H1 (cell line): ENCODE data around the gene ANKRD34B. TPM values are rescaled to one million over a fixed set of nuclear protein-coding genes. Genes with fewer than 3 reads are reported as not detected.

Experiments used
- CTCF ChIA-PET: fragments of 300-600 bp; sonication (Branson Sonifier 250); formaldehyde crosslinking; loops from one replicate; lab custom pipeline; 2021; ENCODE audit not compliant: partially characterized antibody; lab: Charles Lee
- POLR2A ChIA-PET: fragments of 300-600 bp; sonication (Branson Sonifier 250); formaldehyde crosslinking; loops from one replicate; lab custom pipeline; 2021; ENCODE audit warnings: inconsistent platforms; ENCODE audit not compliant: partially characterized antibody; lab: Charles Lee
- DNase-seq, 2 experiments: peaks; one replicate each; pipeline versions ENCODE4 v3.0.0 to v3.0.0-alpha.2; 2010 to 2022; ENCODE audit warnings: low spot score in 2 of 2, low read depth in 1 of 2, mixed read lengths in 1 of 2
- FAIRE-seq: peaks from 2 replicates; lab custom pipeline; 2011; peaks lifted over from hg19 to GRCh38; lab: Jason Lieb, UNC
- H2AFZ ChIP-seq: 2 replicates; pipeline ENCODE4 v1.8.1; 2012; ENCODE audit warnings: low read length, inconsistent platforms
- H2AK5ac ChIP-seq: 2 replicates; pipeline ENCODE4 v1.6.1; 2013; ENCODE audit warnings: low read depth, low read length
- H2BK120ac ChIP-seq: replicated peaks from 2 replicates; pipeline ENCODE3; 2013; ENCODE audit warnings: low read depth, low read length, inconsistent platforms
- H2BK12ac ChIP-seq: 2 replicates; pipeline ENCODE4 v1.6.1; 2013; ENCODE audit warnings: low read depth, low read length
- H2BK15ac ChIP-seq: 2 replicates; pipeline ENCODE4 v1.6.1; 2013; ENCODE audit warnings: low read length
- H2BK20ac ChIP-seq: 2 replicates; pipeline ENCODE4 v1.6.1; 2013; ENCODE audit warnings: low read length
- H2BK5ac ChIP-seq: 2 replicates; pipeline ENCODE4 v1.6.1; 2013; ENCODE audit warnings: low read depth, low read length
- H3K14ac ChIP-seq: 2 replicates; pipeline ENCODE4 v1.6.1; 2013; ENCODE audit warnings: inconsistent platforms; ENCODE audit not compliant: insufficient read length
- H3K18ac ChIP-seq: 2 replicates; pipeline ENCODE4 v1.6.1; 2013; ENCODE audit warnings: low read length; ENCODE audit errors: extremely low read depth
- H3K23ac ChIP-seq: 2 replicates; pipeline ENCODE4 v1.6.1; 2013; ENCODE audit warnings: inconsistent platforms; ENCODE audit not compliant: insufficient read length
- H3K23me2 ChIP-seq: 2 replicates; pipeline ENCODE4 v1.6.1; 2013; ENCODE audit warnings: low read depth, low read length
- H3K27ac ChIP-seq: 2 replicates; pipeline ENCODE4 v1.6.1; 2011; ENCODE audit warnings: low read depth, low read length, inconsistent platforms
- H3K27me3 ChIP-seq, 4 experiments: replicated peaks in 1 of 4; 1 replicate in 1 of 4; 2 replicates in 3 of 4; pipeline versions ENCODE4 v1.6.1 to v1.8.1; 2011 to 2013; ENCODE audit warnings: low read length in 3 of 4, mild to moderate bottlenecking in 3 of 4, inconsistent platforms in 2 of 4, mixed read lengths in 2 of 4, moderate library complexity in 1 of 4; ENCODE audit not compliant: control insufficient read depth in 3 of 4, insufficient read depth in 3 of 4; ENCODE audit errors: extremely low read depth in 1 of 4
- H3K36me3 ChIP-seq, 4 experiments: 2 replicates each; pipeline versions ENCODE4 v1.6.1 to v1.8.1; 2011 to 2013; ENCODE audit warnings: mild to moderate bottlenecking in 4 of 4, low read length in 3 of 4, moderate library complexity in 2 of 4, control low read depth in 1 of 4, inconsistent platforms in 1 of 4; ENCODE audit not compliant: insufficient read depth in 4 of 4, control insufficient read depth in 2 of 4
- H3K4ac ChIP-seq: replicated peaks from 2 replicates; pipeline ENCODE3; 2013; ENCODE audit warnings: low read length, low read depth, mixed read lengths, inconsistent platforms; ENCODE audit not compliant: insufficient read length
- H3K4me1 ChIP-seq, 4 experiments: replicated peaks in 1 of 4; 1 replicate in 1 of 4; 2 replicates in 3 of 4; pipeline versions ENCODE4 v1.6.1 to v1.8.1; 2011 to 2013; ENCODE audit warnings: low read length in 3 of 4, inconsistent platforms in 2 of 4, mixed read lengths in 1 of 4; ENCODE audit not compliant: insufficient read depth in 4 of 4, control insufficient read depth in 3 of 4
- H3K4me2 ChIP-seq, 2 experiments: 2 replicates each; pipeline versions ENCODE4 v1.6.1 to v1.8.1; 2011 to 2013; ENCODE audit warnings: low read depth in 2 of 2, low read length in 2 of 2, control low read depth in 1 of 2, inconsistent platforms in 1 of 2, mild to moderate bottlenecking in 1 of 2; ENCODE audit not compliant: insufficient read depth in 1 of 2
- H3K4me3 ChIP-seq, 4 experiments: fragments of 200-600, 300-600 bp in 1 of 4; sonication (generic), shearing (Covaris generic), sonication (Bioruptor Twin) in 1 of 4; 2 replicates each; pipeline versions ENCODE4 v1.5.1 to v1.8.1; 2011 to 2016; ENCODE audit warnings: low read length in 4 of 4, low read depth in 3 of 4, control low read depth in 2 of 4, inconsistent platforms in 2 of 4, mild to moderate bottlenecking in 2 of 4, mixed read lengths in 1 of 4, moderate library complexity in 1 of 4; ENCODE audit not compliant: insufficient read depth in 2 of 4; ENCODE audit errors: extremely low read depth in 1 of 4
- H3K56ac ChIP-seq: replicated peaks from 2 replicates; pipeline ENCODE3; 2013; ENCODE audit warnings: low read depth, mild to moderate bottlenecking, mixed read lengths, low read length, inconsistent platforms; ENCODE audit not compliant: insufficient read length
- H3K79me1 ChIP-seq: 2 replicates; pipeline ENCODE4 v1.6.1; 2013; ENCODE audit warnings: low read depth, low read length, control low read depth
- H3K79me2 ChIP-seq, 2 experiments: 2 replicates each; pipeline versions ENCODE4 v1.6.1 to v1.8.1; 2012 to 2013; ENCODE audit warnings: low read length in 2 of 2, mild to moderate bottlenecking in 2 of 2, inconsistent platforms in 1 of 2; ENCODE audit not compliant: insufficient read depth in 2 of 2, control insufficient read depth in 1 of 2
- H3K9ac ChIP-seq, 4 experiments: replicated peaks in 1 of 4; 1 replicate in 1 of 4; 2 replicates in 3 of 4; pipeline versions ENCODE4 v1.6.1 to v1.8.1; 2011 to 2013; ENCODE audit warnings: low read depth in 3 of 4, low read length in 3 of 4, control low read depth in 2 of 4, mild to moderate bottlenecking in 2 of 4, moderate library complexity in 2 of 4, inconsistent platforms in 1 of 4; ENCODE audit errors: extremely low read depth in 1 of 4
- H3K9me3 ChIP-seq, 2 experiments: 2 replicates each; pipeline versions ENCODE4 v1.6.1 to v1.8.1; 2012 to 2013; ENCODE audit warnings: mild to moderate bottlenecking in 2 of 2, moderate library complexity in 2 of 2, control low read depth in 1 of 2, inconsistent platforms in 1 of 2, low read depth in 1 of 2, low read length in 1 of 2, mixed read lengths in 1 of 2; ENCODE audit not compliant: insufficient read depth in 2 of 2
- H4K20me1 ChIP-seq, 2 experiments: replicated peaks in 1 of 2; 2 replicates each; pipeline versions ENCODE3 to v1.8.1; 2011 to 2013; ENCODE audit warnings: inconsistent platforms in 2 of 2, low read length in 2 of 2, mild to moderate bottlenecking in 1 of 2; ENCODE audit not compliant: insufficient read depth in 2 of 2, control insufficient read depth in 1 of 2
- H4K5ac ChIP-seq: 2 replicates; pipeline ENCODE4 v1.6.1; 2013; ENCODE audit warnings: low read length, low read depth, mixed read lengths, inconsistent platforms; ENCODE audit not compliant: insufficient read length
- H4K8ac ChIP-seq: 2 replicates; pipeline ENCODE4 v1.8.0; 2013; ENCODE audit warnings: mild to moderate bottlenecking, moderate library complexity, low read length, inconsistent platforms; ENCODE audit not compliant: insufficient read depth; ENCODE audit errors: extremely low read depth
- H4K91ac ChIP-seq: replicated peaks from 2 replicates; pipeline ENCODE3; 2013; ENCODE audit warnings: low read length, mixed read lengths, inconsistent platforms; ENCODE audit not compliant: insufficient read length
- BCL11A ChIP-seq, 2 experiments: IDR thresholded peaks; one replicate each; pipeline ENCODE4 v1.6.1; 2011; ENCODE audit warnings: low read depth in 2 of 2, low read length in 2 of 2, mild to moderate bottlenecking in 2 of 2
- CTBP2 ChIP-seq: IDR thresholded peaks from 2 replicates; pipeline ENCODE4 v1.7.0; 2011; ENCODE audit warnings: borderline replicate concordance, mild to moderate bottlenecking, moderate library complexity, mixed read lengths, low read length; ENCODE audit not compliant: insufficient read depth, insufficient read length
- FOSL1 ChIP-seq: IDR thresholded peaks from 2 replicates; pipeline ENCODE4 v1.6.1; 2011; ENCODE audit warnings: mild to moderate bottlenecking, low read depth, low read length, moderate library complexity; ENCODE audit not compliant: insufficient read depth
- GTF2F1 ChIP-seq: IDR thresholded peaks from 2 replicates; pipeline ENCODE4 v1.6.1; 2012; ENCODE audit warnings: low read depth, low read length, improper control_type of control experiment, borderline replicate concordance
- NRF1 ChIP-seq: IDR thresholded peaks from 2 replicates; pipeline ENCODE4 v1.6.1; 2011; ENCODE audit warnings: mild to moderate bottlenecking, low read depth, low read length, improper control_type of control experiment
- POU5F1 ChIP-seq: IDR thresholded peaks from 2 replicates; pipeline ENCODE4 v1.6.1; 2011; ENCODE audit warnings: low read depth, mild to moderate bottlenecking, low read length, moderate library complexity
- SAP30 ChIP-seq: fragments of 300-600 bp; sonication (generic); IDR thresholded peaks from 2 replicates; pipeline ENCODE4 v1.7.1; 2012; ENCODE audit warnings: low read length, moderate library complexity, mild to moderate bottlenecking, inconsistent platforms; ENCODE audit not compliant: insufficient read depth, insufficient replicate concordance
- SIRT6 ChIP-seq: IDR thresholded peaks from one replicate; pipeline ENCODE4 v1.7.1; 2012; ENCODE audit warnings: low read length, inconsistent platforms
- SIX5 ChIP-seq: IDR thresholded peaks from 2 replicates; pipeline ENCODE4 v1.6.1; 2011; ENCODE audit warnings: mild to moderate bottlenecking, low read depth, low read length
- TEAD4 ChIP-seq: IDR thresholded peaks from 2 replicates; pipeline ENCODE4 v1.6.1; 2012; ENCODE audit warnings: low read depth, low read length, inconsistent platforms, mixed read lengths
- WGBS, 2 experiments: shearing (Covaris generic) in 1 of 2; methylation state at CpG; one replicate each; pipeline versions ENCODE4 v1.1.6 to v1.1.7; 2013 to 2015; ENCODE audit warnings: low lambda C conversion rate in 2 of 2, mixed read lengths in 2 of 2, inconsistent platforms in 1 of 2, low coverage in 1 of 2, missing lambda C conversion rate in 1 of 2; ENCODE audit not compliant: insufficient replicate concordance in 2 of 2, insufficient coverage in 1 of 2, insufficient read length in 1 of 2; ENCODE audit errors: extremely low coverage in 1 of 2, missing lambda C conversion rate in 1 of 2; 5-methylcytosine and 5-hydroxymethylcytosine counted together
- polyA plus RNA-seq, 7 experiments: library from polyadenylated mRNA; depleted of rRNA in 3 of 7; stranded (reverse) in 5 of 7; unstranded in 2 of 7; fragments of >200 nt in 5 of 7; fragments of 200-250 nt in 2 of 7; gene quantifications; 1 replicate in 5 of 7; 2 replicates in 1 of 7; 4 replicates in 1 of 7; pipeline versions ENCODE4 v1.2.1 to v1.2.3, GENCODE V29; 2011 to 2013; ENCODE audit warnings: missing spikeins in 2 of 7, mixed read lengths in 2 of 7
- total RNA-seq: library from RNA; stranded (reverse); fragmentation: NEBNext Ultra II Directional; extraction: Animal tissue kit (Norgen Biotek cat#: 25700); gene quantifications from 2 replicates; pipeline ENCODE4 v1.2.1, GENCODE V29; 2021

Gene ANKRD34B
- total and polyA plus RNA-seq, 2 of the 8 experiments (the other 6 are each of a cell fraction or from before 2014, with no cell fraction given): 1.5 to 6.3 TPM

DNA sequence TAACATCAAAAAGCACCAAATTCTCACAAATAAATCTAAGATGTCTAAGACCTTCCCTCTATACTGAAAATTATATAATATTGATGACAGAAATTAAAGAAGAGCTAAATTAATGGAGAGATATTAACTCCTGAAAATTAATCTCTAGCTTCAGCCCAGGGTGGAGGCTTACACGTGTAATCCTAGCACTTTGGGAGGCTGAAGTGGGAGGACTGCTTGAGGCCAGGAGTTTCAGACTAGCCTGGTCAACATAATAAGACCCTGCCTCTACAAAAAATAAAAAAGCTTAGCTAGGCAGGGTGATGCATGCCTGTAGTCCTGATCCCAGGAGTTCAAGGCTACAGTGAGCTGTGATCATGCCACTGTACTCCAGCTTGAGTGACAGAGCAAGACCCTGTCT lies 39.6 kb upstream of the ANKRD34B start:
- Histone ChIP-seq H3K14ac (no peak overlapping the region), H4K8ac (no peak overlapping the region), H3K56ac (no peak overlapping the region), H3K27ac (no peak overlapping the region), H4K5ac (no peak overlapping the region), H2BK20ac (no peak overlapping the region), H3K18ac (no peak overlapping the region), H3K79me2 (no peaks in the 10 kb centered on the region), H2BK120ac (no peak overlapping the region), H3K23ac (no peak overlapping the region), H2AK5ac (no peak overlapping the region), H3K79me1 (no peaks in the 10 kb centered on the region), H3K4me1 (no peaks in the 10 kb centered on the region), H3K4me3 (no peak overlapping the region), H3K27me3 (no peaks in the 10 kb centered on the region), H3K4ac (no peak overlapping the region), H2AFZ (no peak overlapping the region), H3K23me2 (no peaks in the 10 kb centered on the region), H2BK12ac (no peak overlapping the region), H4K20me1 (no peaks in the 10 kb centered on the region), H3K9me3 (peaks cover 0 to 3% of the 10 kb centered on the region in 2 experiments; a peak in 1 of 4 replicates), H2BK5ac (no peak overlapping the region), H3K36me3 (no peaks in the 10 kb centered on the region), H4K91ac (no peak overlapping the region), H3K4me2 (no peak overlapping the region), H2BK15ac (no peak overlapping the region), H3K9ac (no peak overlapping the region)
- no peak for DNase-seq
- ChIA-PET CTCF (no interaction called here), POLR2A (interaction anchor here (2.6 kb wide), 1 partner anchor 9 kb away, joined by 6 read pairs; no protein-coding TSS in a partner anchor)
- TF ChIP-seq NRF1: no peak
- TF ChIP-seq BCL11A (IDR thresholded peaks at IDR 0.05; ENCODE audit: low read depth in 2 of 2, low read length in 2 of 2): no peak
- TF ChIP-seq FOSL1: no peak
- no peak for TF ChIP-seq GTF2F1
- no peak for TF ChIP-seq TEAD4
- TF ChIP-seq SIX5: no peak
- TF ChIP-seq POU5F1: no peak
- TF ChIP-seq SAP30: no peak
- no peak for TF ChIP-seq SIRT6
- TF ChIP-seq CTBP2: no peak
- 90% methylated on average over 1 of the region's 1 CpG; no CpG with 5 or more reads in 1 of the 2 experiments for WGBS, 2 experiments
- no peak for FAIRE-seq
